Natural killer cell (primary cell): ENCODE results near the gene ANKRD13D. TPM values are rescaled to one million over a fixed set of nuclear protein-coding genes. Genes with fewer than 3 reads are reported as not detected.

ENCODE experiments used
- ATAC-seq, 3 donors: fragments of 150-1000 bp in 2 of 3; fragments of 200-7000 bp in 1 of 3; cut with Tn5 transposase; 1 replicate in 1 of 3; 2 replicates in 2 of 3; pipeline ENCODE4 v1.10.0; 2021; ENCODE audit warnings: mild to moderate bottlenecking in 2 of 3, moderate library complexity in 2 of 3
- DNase-seq, 2 donors: peaks; one replicate each; pipeline versions ENCODE4 v3.0.0 to v3.0.0-alpha.2; 2013 to 2021; ENCODE audit warnings: mixed read lengths in 1 of 2
- H3K27ac ChIP-seq: one replicate; pipeline ENCODE4 v1.5.1; 2013; ENCODE audit warnings: mild to moderate bottlenecking, low read length
- H3K27me3 ChIP-seq: one replicate; pipeline ENCODE4 v1.6.1; 2013; ENCODE audit warnings: low read length; ENCODE audit not compliant: control insufficient read depth, insufficient read depth
- H3K36me3 ChIP-seq: one replicate; pipeline ENCODE4 v1.6.1; 2013; ENCODE audit warnings: low read length; ENCODE audit not compliant: control insufficient read depth, insufficient read depth
- H3K4me1 ChIP-seq: one replicate; pipeline ENCODE4 v1.6.1; 2013; ENCODE audit warnings: low read length; ENCODE audit not compliant: control insufficient read depth, insufficient read depth
- H3K4me3 ChIP-seq: one replicate; pipeline ENCODE4 v1.5.1; 2013; ENCODE audit warnings: low read length
- H3K9me3 ChIP-seq: one replicate; pipeline ENCODE4 v1.6.1; 2013; ENCODE audit warnings: low read length; ENCODE audit not compliant: control insufficient read depth, insufficient read depth
- H3K27ac Mint-ChIP-seq, 2 donors: one replicate each; pipeline ENCODE4 v1.8.0; 2022; ENCODE audit warnings: mild to moderate bottlenecking in 2 of 2, mixed read lengths in 2 of 2, moderate library complexity in 1 of 2
- H3K27me3 Mint-ChIP-seq, 2 donors: one replicate each; pipeline ENCODE4 v1.8.0; 2022; ENCODE audit warnings: low read depth in 2 of 2, mixed read lengths in 2 of 2
- H3K36me3 Mint-ChIP-seq: one replicate; pipeline ENCODE4 v1.8.0; 2022; ENCODE audit warnings: mixed read lengths
- H3K4me1 Mint-ChIP-seq, 2 donors: one replicate each; pipeline ENCODE4 v1.8.0; 2022; ENCODE audit warnings: mixed read lengths in 2 of 2
- H3K4me3 Mint-ChIP-seq: one replicate; pipeline ENCODE4 v1.8.0; 2022; ENCODE audit warnings: mild to moderate bottlenecking, moderate library complexity, mixed read lengths
- H3K9me3 Mint-ChIP-seq, 2 donors: one replicate each; pipeline ENCODE4 v1.8.0; 2022; ENCODE audit warnings: mixed read lengths in 2 of 2
- CTCF ChIP-seq: fragments of 200-600 bp; IDR thresholded peaks from one replicate; pipeline ENCODE4 v1.8.0; 2022; ENCODE audit warnings: antibody characterized with exemption
- WGBS: methylation state at CpG from one replicate; pipeline ENCODE4 v1.1.7; 2013; ENCODE audit warnings: missing lambda C conversion rate; ENCODE audit not compliant: insufficient coverage; 5-methylcytosine and 5-hydroxymethylcytosine counted together
- intact Hi-C: fragments of 100-400 bp; cut with micrococcal nuclease; formaldehyde crosslinking; loops from one replicate; pipeline ENCODE4 v1.14.2; 2022
- total RNA-seq, 4 donors: library from RNA; stranded (reverse); fragments of 120-200 nt in 1 of 4; gene quantifications; one replicate each; pipeline versions ENCODE4 v1.2.3 to v1.2.4, GENCODE V29; 2013 to 2022

Gene ANKRD13D
- total RNA-seq, 3 donors from 2014 or later (not counting 1 experiment from before 2014, with no cell fraction given): 212 to 316 (median 231) TPM

- ATAC-seq (no peak), DNase-seq (no peak)
- Histone ChIP-seq H3K9me3 (no peaks in the 10 kb centered on the region), H3K27me3 (no peaks in the 10 kb centered on the region), H3K27ac (no peak overlapping the region), H3K4me1 (peaks cover 58% of the 10 kb centered on the region), H3K4me3 (no peak overlapping the region), H3K36me3 (peaks cover 14% of the 10 kb centered on the region)
- intact Hi-C loops: no loop called here
- no peaks in the 10 kb centered on the region for H3K36me3 Mint-ChIP-seq
- H3K27me3 Mint-ChIP-seq: peaks cover 0 to 3% of the 10 kb centered on the region in 2 donors
- H3K9me3 Mint-ChIP-seq: no peaks in the 10 kb centered on the region
- no peak for TF ChIP-seq CTCF
- peaks cover 41 to 61% of the 10 kb centered on the region in 2 donors for H3K4me1 Mint-ChIP-seq
- H3K27ac Mint-ChIP-seq: peak overlapping the region; percentile 67 to 97
- 96% methylated on average over 5 of the region's 5 CpGs for WGBS
- H3K4me3 Mint-ChIP-seq: peak overlapping the region; percentile 66
These were observed 24.8 kb upstream of the ANKRD13D start for GRCh38 chr11:67264260-67264659.

- WGBS: 94% methylated on average over 7 of the region's 7 CpGs
- DNase-seq: no peak
- no peaks in the 10 kb centered on the region for H3K9me3 Mint-ChIP-seq
- Histone ChIP-seq H3K9me3 (no peaks in the 10 kb centered on the region), H3K36me3 (peaks cover 18% of the 10 kb centered on the region), H3K27ac (no peak overlapping the region), H3K4me3 (no peak overlapping the region), H3K27me3 (no peaks in the 10 kb centered on the region), H3K4me1 (peaks cover 66% of the 10 kb centered on the region)
- H3K4me3 Mint-ChIP-seq: peak overlapping the region; percentile 85
- H3K4me1 Mint-ChIP-seq: peaks cover 49 to 68% of the 10 kb centered on the region in 2 donors
- no peaks in the 10 kb centered on the region for H3K36me3 Mint-ChIP-seq
- intact Hi-C loops: loop anchor here (5.0 kb wide), 2 partner anchors 107 to 242 kb away; partner anchors contain the start of genes CDK2AP2, CLCF1 and PITPNM1
- peaks cover 0 to 3% of the 10 kb centered on the region in 2 donors for H3K27me3 Mint-ChIP-seq
- TF ChIP-seq CTCF: no peak
- ATAC-seq: no peak
- peak overlapping the region; percentile 87 to 97 for H3K27ac Mint-ChIP-seq
These were observed 24.0 kb upstream of the ANKRD13D start for GRCh38 chr11:67264877-67265632.

GRCh38 chr11:67265633-67266448, 23.3 kb upstream of the ANKRD13D start:
- peaks cover 18% of the 10 kb centered on the region for H3K36me3 ChIP-seq
- peak; percentile 84 to 89 for DNase-seq
- WGBS: 14% methylated on average over 54 of the region's 54 CpGs
- H3K27ac Mint-ChIP-seq: peak overlapping the region; percentile 87 to 97
- peaks cover 57 to 76% of the 10 kb centered on the region in 2 donors for H3K4me1 Mint-ChIP-seq
- H3K4me3 ChIP-seq: no peak overlapping the region
- peak overlapping the region; percentile 85 for H3K4me3 Mint-ChIP-seq
- H3K9me3 Mint-ChIP-seq: no peaks in the 10 kb centered on the region
- ATAC-seq: peak; percentile 46 to 75 (median 57)
- peak overlapping the region; percentile 75 for H3K27ac ChIP-seq
- no peaks in the 10 kb centered on the region for H3K36me3 Mint-ChIP-seq
- no peaks in the 10 kb centered on the region for H3K27me3 ChIP-seq
- intact Hi-C loops: loop anchor here (5.0 kb wide), 2 partner anchors 106 to 241 kb away; partner anchors contain the start of genes CDK2AP2, CLCF1 and PITPNM1
- H3K27me3 Mint-ChIP-seq: peaks cover 0 to 3% of the 10 kb centered on the region in 2 donors
- TF ChIP-seq CTCF: peak; percentile 59
- H3K4me1 ChIP-seq: peaks cover 74% of the 10 kb centered on the region
- H3K9me3 ChIP-seq: no peaks in the 10 kb centered on the region
